ENCODE measurements around the gene EPB41L4A.

- TF ChIP-seq SUZ12 (IDR thresholded peaks at IDR 0.05) = no peak
- TF ChIP-seq BHLHE40 (IDR thresholded peaks at IDR 0.05; ENCODE audit: borderline replicate concordance) = no peak
- no peak for TF ChIP-seq SP1 (IDR thresholded peaks at IDR 0.05)
- no peak for TF ChIP-seq TARDBP (IDR thresholded peaks at IDR 0.05)
- no peak for TF ChIP-seq FOXK2 (IDR thresholded peaks at IDR 0.05)
- no peak for TF ChIP-seq ZNF384 (IDR thresholded peaks at IDR 0.05)
Measured at GRCh38 chr5:112381521-112381920, 37.6 kb downstream of the EPB41L4A start.

All from HEK293T (cell line).